Adrenal gland (tissue), 5 donors: ENCODE data around the gene CALB2.

ENCODE experiments used
- CTCF ChIP-seq, 6 experiments: fragments of 450-650 bp in 4 of 6; fragments of 200-600 bp in 2 of 6; sonication (generic) in 1 of 6; IDR thresholded peaks; 1 replicate in 5 of 6; 2 replicates in 1 of 6; pipeline versions ENCODE4 v1.5.1 to v1.8.0; 2016 to 2021; ENCODE audit warnings: antibody characterized with exemption in 6 of 6, mild to moderate bottlenecking in 2 of 6, moderate library complexity in 1 of 6
- POLR2A ChIP-seq, 2 donors: fragments of 450-650 bp; IDR thresholded peaks; one replicate each; pipeline ENCODE4 v1.6.1; 2017; ENCODE audit warnings: antibody characterized with exemption in 2 of 2, mild to moderate bottlenecking in 2 of 2, moderate library complexity in 1 of 2
- donor health status: DM: no; HTN: no; CAD: no.

GRCh38 chr16:71406724-71407123, 48.2 kb downstream of the CALB2 start:
- TF ChIP-seq CTCF (IDR thresholded peaks at IDR 0.05) (no peak), POLR2A (IDR thresholded peaks at IDR 0.05) (no peak)
